Upper lobe of left lung (tissue), 6 donors: ENCODE measurements around the gene CTRL. TPM values are rescaled to one million over a fixed set of nuclear protein-coding genes. Genes with fewer than 3 reads are reported as not detected.
"Not testable (repeated sequence)": the region's sequence is repeated elsewhere in the genome, so short reads cannot be mapped to it uniquely, and the experiment has no call there.

Experiments used
- ATAC-seq, 2 donors: fragments of 200-7000 bp; cut with Tn5 transposase; one replicate each; pipeline ENCODE4 v1.9.1; 2022; ENCODE audit warnings: mild to moderate bottlenecking in 2 of 2, moderate library complexity in 2 of 2; ENCODE audit not compliant: low FRiP score in 2 of 2
- DNase-seq, 2 donors: peaks; one replicate each; pipeline ENCODE4 v3.0.0-alpha.2; 2019 to 2020
- H3K27ac ChIP-seq, 4 donors: fragments of 200-600 bp; sonication (generic); one replicate each; pipeline ENCODE4 v1.5.1; 2016 to 2019
- H3K27me3 ChIP-seq, 4 donors: fragments of 200-600 bp; sonication (generic); one replicate each; pipeline ENCODE4 v1.5.1; 2017 to 2019
- H3K36me3 ChIP-seq, 4 donors: fragments of 200-600 bp; sonication (generic); one replicate each; pipeline ENCODE4 v1.5.1; 2016 to 2019
- H3K4me1 ChIP-seq, 4 donors: fragments of 200-600 bp; sonication (generic); one replicate each; pipeline ENCODE4 v1.5.1; 2018 to 2019
- H3K4me3 ChIP-seq, 4 donors: fragments of 200-600 bp; sonication (generic); one replicate each; pipeline ENCODE4 v1.5.1; 2017 to 2019; ENCODE audit warnings: mild to moderate bottlenecking in 2 of 4, moderate library complexity in 1 of 4
- H3K9me3 ChIP-seq, 4 donors: fragments of 200-600 bp; sonication (generic); one replicate each; pipeline ENCODE4 v1.5.1; 2018 to 2019
- EP300 ChIP-seq, 4 donors: sonication (generic); formaldehyde crosslinking; IDR thresholded peaks; one replicate each; pipeline ENCODE4 v1.5.1; 2017; ENCODE audit warnings: antibody characterized with exemption in 4 of 4, control low read depth in 2 of 4
- POLR2A ChIP-seq, 4 donors: fragments of 450-650 bp; IDR thresholded peaks; one replicate each; pipeline ENCODE4 v1.5.1; 2016 to 2017; ENCODE audit warnings: antibody characterized with exemption in 4 of 4, mild to moderate bottlenecking in 2 of 4
- POLR2AphosphoS5 ChIP-seq, 2 donors: sonication (generic); formaldehyde crosslinking; IDR thresholded peaks; one replicate each; pipeline ENCODE4 v1.5.1; 2017; ENCODE audit warnings: antibody characterized with exemption in 2 of 2
- WGBS, 2 donors: methylation state at CpG; one replicate each; pipeline ENCODE4 v1.1.5; 2017 to 2018; 5-methylcytosine and 5-hydroxymethylcytosine counted together
- total RNA-seq, 6 donors: library from RNA; depleted of rRNA in 4 of 6; stranded (reverse); fragments of >200 nt in 4 of 6; gene quantifications; one replicate each; pipeline versions ENCODE4 v1.1.0 to v1.2.1, GENCODE V29; 2016 to 2021
- TF ChIP-seq, protein P1 (sequence below), 6 experiments: fragments of 450-650 bp in 4 of 6; fragments of 200-600 bp in 2 of 6; sonication (generic) in 2 of 6; IDR thresholded peaks; one replicate each; pipeline ENCODE4 v1.5.1; 2016 to 2019; ENCODE audit warnings: antibody characterized with exemption in 6 of 6
- donor health status: DM: no; HTN: no; CAD: no; lungs with moderate emphysema.
- donor health status: DM: no; HTN: yes; CAD: no; lungs with severe emphysema.

CTRL gene
- total RNA-seq, 6 donors from 2014 or later, result 1.6 to 4.2 (median 2.4) TPM

DNA sequence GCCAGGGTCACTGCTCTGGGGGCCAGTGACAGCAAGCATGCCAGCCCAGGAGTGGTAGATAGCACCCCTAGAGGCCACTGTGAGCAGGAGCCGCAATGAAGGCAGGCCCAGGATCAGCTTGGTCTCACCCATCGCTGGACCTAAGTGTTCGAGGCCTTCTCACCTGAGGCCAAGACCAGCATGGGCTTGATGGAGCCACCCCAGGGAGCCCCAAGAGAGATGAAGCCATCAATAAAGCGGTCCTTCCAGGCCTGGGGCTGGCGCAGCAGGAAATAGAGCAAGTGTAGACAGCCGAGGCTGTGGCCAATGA, 10.5 kb upstream of the CTRL start:
- H3K4me3 ChIP-seq, result no peak overlapping the region
- TF ChIP-seq, protein P1, sequence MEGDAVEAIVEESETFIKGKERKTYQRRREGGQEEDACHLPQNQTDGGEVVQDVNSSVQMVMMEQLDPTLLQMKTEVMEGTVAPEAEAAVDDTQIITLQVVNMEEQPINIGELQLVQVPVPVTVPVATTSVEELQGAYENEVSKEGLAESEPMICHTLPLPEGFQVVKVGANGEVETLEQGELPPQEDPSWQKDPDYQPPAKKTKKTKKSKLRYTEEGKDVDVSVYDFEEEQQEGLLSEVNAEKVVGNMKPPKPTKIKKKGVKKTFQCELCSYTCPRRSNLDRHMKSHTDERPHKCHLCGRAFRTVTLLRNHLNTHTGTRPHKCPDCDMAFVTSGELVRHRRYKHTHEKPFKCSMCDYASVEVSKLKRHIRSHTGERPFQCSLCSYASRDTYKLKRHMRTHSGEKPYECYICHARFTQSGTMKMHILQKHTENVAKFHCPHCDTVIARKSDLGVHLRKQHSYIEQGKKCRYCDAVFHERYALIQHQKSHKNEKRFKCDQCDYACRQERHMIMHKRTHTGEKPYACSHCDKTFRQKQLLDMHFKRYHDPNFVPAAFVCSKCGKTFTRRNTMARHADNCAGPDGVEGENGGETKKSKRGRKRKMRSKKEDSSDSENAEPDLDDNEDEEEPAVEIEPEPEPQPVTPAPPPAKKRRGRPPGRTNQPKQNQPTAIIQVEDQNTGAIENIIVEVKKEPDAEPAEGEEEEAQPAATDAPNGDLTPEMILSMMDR (IDR thresholded peaks at IDR 0.05), result peak; percentile 47 to 68 (median 58)
- no peak for TF ChIP-seq POLR2AphosphoS5 (IDR thresholded peaks at IDR 0.05)
- peaks cover 4 to 33% (median 11%) of the 10 kb centered on the region in 4 donors for H3K4me1 ChIP-seq
- ATAC-seq (peak in 1 of 2 donors; percentile 46), DNase-seq (no peak)
- H3K36me3 ChIP-seq, result peaks cover 13 to 82% (median 66%) of the 10 kb centered on the region in 4 donors
- no peaks in the 10 kb centered on the region for H3K9me3 ChIP-seq
- H3K27ac ChIP-seq, result peak overlapping the region in 2 of 4 donors; percentile 2 to 68
- 82% methylated on average over 6 of the region's 6 CpGs; no CpG with 5 or more reads in 1 of the 2 donors for WGBS, 2 donors
- H3K27me3 ChIP-seq, result no peaks in the 10 kb centered on the region

GRCh38 chr16:67941469-67942199, 10.0 kb upstream of the CTRL start:
- H3K27ac ChIP-seq, result peak overlapping the region; percentile 2 to 68 (median 25)
- H3K36me3 ChIP-seq, result peaks cover 13 to 77% (median 61%) of the 10 kb centered on the region in 4 donors
- no peak overlapping the region for H3K4me3 ChIP-seq
- no peaks in the 10 kb centered on the region for H3K9me3 ChIP-seq
- TF ChIP-seq EP300 (IDR thresholded peaks at IDR 0.05) (no peak), POLR2A (IDR thresholded peaks at IDR 0.05) (no peak), POLR2AphosphoS5 (IDR thresholded peaks at IDR 0.05) (no peak)
- TF ChIP-seq, protein P1 (IDR thresholded peaks at IDR 0.05), result no peak
- DNase-seq (no peak), ATAC-seq (no peak)
- no peaks in the 10 kb centered on the region for H3K27me3 ChIP-seq
- WGBS, 2 donors, result 79 to 86% methylated on average over 9 of the region's 9 CpGs
- peaks cover 9 to 37% (median 15%) of the 10 kb centered on the region in 4 donors for H3K4me1 ChIP-seq

DNA sequence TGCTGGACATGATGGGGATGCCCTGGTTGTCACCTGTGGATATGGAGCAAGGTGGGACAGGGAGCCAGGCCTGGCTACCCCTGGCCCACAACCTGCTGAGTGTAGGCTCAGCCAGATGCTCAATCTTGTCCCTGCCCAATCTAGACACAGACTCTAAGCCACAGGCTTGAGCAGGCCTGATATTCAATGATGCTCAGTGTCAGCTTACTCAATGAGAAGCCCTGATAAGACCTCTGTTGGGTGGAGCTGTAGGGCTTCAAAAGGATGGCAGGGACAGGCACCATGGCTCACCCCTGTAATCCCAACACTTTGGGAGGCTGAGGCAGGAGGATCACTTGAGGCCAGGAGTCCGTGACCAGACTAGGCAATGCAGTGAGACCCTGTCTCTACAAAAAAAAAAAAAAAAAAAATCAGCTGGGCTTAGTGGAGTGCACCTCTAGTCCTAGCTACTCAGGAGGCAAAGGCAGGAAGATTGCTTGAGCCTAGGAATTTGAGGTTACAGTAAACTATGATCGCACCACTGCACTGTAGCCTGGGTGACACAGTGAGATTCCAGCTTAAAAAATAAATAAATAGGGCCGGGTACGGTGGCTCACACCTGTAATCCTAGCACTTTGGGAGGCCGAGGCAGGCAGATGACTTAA, 8.9 kb upstream of the CTRL start:
- Histone ChIP-seq H3K4me3 (no peak overlapping the region), H3K9me3 (no peaks in the 10 kb centered on the region), H3K36me3 (peaks cover 6 to 66% (median 50%) of the 10 kb centered on the region in 4 donors), H3K27me3 (no peaks in the 10 kb centered on the region), H3K4me1 (peaks cover 9 to 37% (median 15%) of the 10 kb centered on the region in 4 donors), H3K27ac (peak overlapping the region in 1 of 4 donors; percentile 21)
- TF ChIP-seq POLR2A (IDR thresholded peaks at IDR 0.05), result no peak
- no peak for TF ChIP-seq EP300 (IDR thresholded peaks at IDR 0.05)
- TF ChIP-seq, protein P1 (IDR thresholded peaks at IDR 0.05), result no peak
- TF ChIP-seq POLR2AphosphoS5 (IDR thresholded peaks at IDR 0.05), result no peak
- ATAC-seq, result no peak
- WGBS, 2 donors, result 92 to 93% methylated on average over 5 of the region's 5 CpGs
- no peak for DNase-seq

DNA sequence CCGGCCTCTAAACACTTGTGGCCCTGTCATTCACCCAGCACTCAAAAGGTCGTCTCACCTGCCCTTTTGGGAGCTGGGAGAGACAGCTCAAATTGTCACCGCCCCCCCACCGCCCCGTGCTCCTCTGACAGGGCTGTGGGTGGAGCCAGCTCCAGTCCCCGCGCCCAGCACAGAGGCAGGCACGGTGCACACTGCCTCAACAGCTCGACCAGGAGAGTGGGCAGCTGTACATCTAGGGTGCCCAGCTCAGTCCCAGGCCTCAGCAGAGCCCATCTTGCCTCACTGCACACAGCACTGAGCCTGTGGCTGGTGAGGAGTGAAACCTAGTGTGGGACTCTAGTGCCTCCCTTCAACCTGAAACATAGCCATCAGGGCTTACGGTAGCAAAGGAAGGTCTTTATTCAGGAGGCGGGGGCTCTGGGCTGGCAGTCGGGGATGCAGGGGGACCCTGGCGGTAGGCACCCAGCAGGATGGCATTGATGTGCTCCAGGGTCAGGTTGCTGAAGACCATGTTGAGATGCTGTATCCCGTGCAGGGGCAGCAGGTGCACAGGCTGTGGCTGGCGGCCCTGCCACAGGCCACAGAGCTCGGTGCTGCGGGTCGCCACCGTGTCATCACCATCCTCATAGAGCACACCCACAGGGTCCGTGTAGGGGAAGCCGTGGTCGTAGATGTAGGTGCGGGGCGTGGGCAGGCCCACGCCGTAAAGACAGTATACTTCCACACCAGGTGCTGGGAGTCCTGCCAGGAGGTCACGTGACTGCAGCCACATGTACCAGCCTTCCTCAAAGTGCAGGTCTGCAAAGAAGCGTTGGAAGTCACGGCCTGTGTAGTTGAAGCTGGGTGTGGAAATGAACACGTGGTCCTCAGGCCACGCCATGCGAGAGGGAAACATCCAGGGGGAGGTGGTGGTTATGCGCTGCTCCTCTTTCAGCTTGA, 8.1 kb upstream of the CTRL start:
- no peak for ATAC-seq
- Histone ChIP-seq H3K4me3 (no peak overlapping the region), H3K4me1 (peaks cover 16 to 44% (median 22%) of the 10 kb centered on the region in 4 donors), H3K27ac (peak overlapping the region in 2 of 4 donors; percentile 21 to 54), H3K9me3 (no peaks in the 10 kb centered on the region), H3K27me3 (no peaks in the 10 kb centered on the region), H3K36me3 (peaks cover 0 to 58% (median 47%) of the 10 kb centered on the region in 4 donors)
- no peak for DNase-seq
- TF ChIP-seq EP300 (IDR thresholded peaks at IDR 0.05), result no peak
- TF ChIP-seq, protein P1 (IDR thresholded peaks at IDR 0.05), result no peak
- no peak for TF ChIP-seq POLR2A (IDR thresholded peaks at IDR 0.05)
- TF ChIP-seq POLR2AphosphoS5 (IDR thresholded peaks at IDR 0.05), result no peak
- 63 to 85% methylated on average over 8 to 26 of the region's 33 CpGs for WGBS, 2 donors

GRCh38 chr16:67937713-67938112, 6.1 kb upstream of the CTRL start:
- not testable (repeated sequence) for H3K4me3 ChIP-seq, H3K9me3 ChIP-seq, ATAC-seq, H3K27me3 ChIP-seq, DNase-seq
- Histone ChIP-seq H3K27ac (peak overlapping the region in 2 of 4 donors; percentile 92 to 97), H3K4me1 (peaks cover 17 to 40% (median 20%) of the 10 kb centered on the region in 4 donors), H3K36me3 (peaks cover 0 to 50% (median 41%) of the 10 kb centered on the region in 4 donors)
- 97 to 98% methylated on average over 5 of the region's 5 CpGs for WGBS, 2 donors
